H9 (cell line): ENCODE measurements around the gene LETMD1. TPM values are rescaled to one million over a fixed set of nuclear protein-coding genes. Genes with fewer than 3 reads are reported as not detected.

ENCODE experiments used
- DNase-seq: peaks from one replicate; pipeline ENCODE4 v3.0.0-alpha.2; 2017
- H2AFZ ChIP-seq: one replicate; pipeline ENCODE4 v1.6.1; 2013; ENCODE audit warnings: mild to moderate bottlenecking, low read length, control low read depth, moderate library complexity
- H2AK5ac ChIP-seq: 2 replicates; pipeline ENCODE4 v1.6.1; 2013; ENCODE audit warnings: low read length, control low read depth, mixed read lengths; ENCODE audit not compliant: insufficient read length
- H2BK120ac ChIP-seq: one replicate; pipeline ENCODE4 v1.6.1; 2013; ENCODE audit warnings: low read depth, mild to moderate bottlenecking, low read length, control low read depth, inconsistent platforms; ENCODE audit not compliant: poor library complexity, severe bottlenecking
- H2BK12ac ChIP-seq: 2 replicates; pipeline ENCODE4 v1.6.1; 2013; ENCODE audit warnings: low read length, control low read depth, mixed read lengths, low read depth; ENCODE audit not compliant: insufficient read length
- H2BK15ac ChIP-seq: 2 replicates; pipeline ENCODE4 v1.6.1; 2013; ENCODE audit warnings: low read depth, low read length, control low read depth
- H2BK20ac ChIP-seq: one replicate; pipeline ENCODE4 v1.6.1; 2013; ENCODE audit warnings: low read depth, mild to moderate bottlenecking, low read length, control low read depth, inconsistent platforms; ENCODE audit not compliant: poor library complexity, severe bottlenecking
- H2BK5ac ChIP-seq: 2 replicates; pipeline ENCODE4 v1.6.1; 2013; ENCODE audit warnings: low read length, control low read depth, mixed read lengths; ENCODE audit not compliant: insufficient read length
- H3K14ac ChIP-seq: 2 replicates; pipeline ENCODE4 v1.6.1; 2013; ENCODE audit warnings: low read length, control low read depth; ENCODE audit not compliant: insufficient read depth
- H3K18ac ChIP-seq: 2 replicates; pipeline ENCODE4 v1.6.1; 2013; ENCODE audit warnings: low read depth, mild to moderate bottlenecking, mixed read lengths, low read length, control low read depth; ENCODE audit not compliant: insufficient read length
- H3K23ac ChIP-seq: 2 replicates; pipeline ENCODE4 v1.6.1; 2013; ENCODE audit warnings: low read length, control low read depth, mixed read lengths, low read depth; ENCODE audit not compliant: insufficient read length
- H3K23me2 ChIP-seq: 2 replicates; pipeline ENCODE4 v1.6.1; 2013; ENCODE audit warnings: low read depth, mild to moderate bottlenecking, mixed read lengths, low read length, control low read depth; ENCODE audit not compliant: insufficient read length, poor library complexity, severe bottlenecking
- H3K27ac ChIP-seq: 2 replicates; pipeline ENCODE4 v1.5.1; 2013; ENCODE audit warnings: low read length, control low read depth, mixed read lengths, low read depth; ENCODE audit not compliant: insufficient read length
- H3K27me3 ChIP-seq: 2 replicates; pipeline ENCODE4 v1.6.1; 2013; ENCODE audit warnings: low read length, control low read depth, inconsistent platforms; ENCODE audit not compliant: insufficient read depth
- H3K4ac ChIP-seq: 2 replicates; pipeline ENCODE4 v1.6.1; 2013; ENCODE audit warnings: low read depth, mild to moderate bottlenecking, control low read depth, inconsistent platforms, low read length, moderate library complexity
- H3K4me1 ChIP-seq: 2 replicates; pipeline ENCODE4 v1.6.1; 2013; ENCODE audit warnings: low read length, control low read depth, inconsistent platforms; ENCODE audit not compliant: insufficient read depth
- H3K4me2 ChIP-seq: 2 replicates; pipeline ENCODE4 v1.6.1; 2013; ENCODE audit warnings: low read length, control low read depth, mixed read lengths; ENCODE audit not compliant: insufficient read length, insufficient read depth
- H3K56ac ChIP-seq: 2 replicates; pipeline ENCODE4 v1.6.1; 2013; ENCODE audit warnings: low read depth, mild to moderate bottlenecking, mixed read lengths, low read length, control low read depth; ENCODE audit not compliant: insufficient read length
- H3K79me1 ChIP-seq: 2 replicates; pipeline ENCODE4 v1.6.1; 2013; ENCODE audit warnings: low read depth, mild to moderate bottlenecking, moderate library complexity, low read length, control low read depth, inconsistent platforms; ENCODE audit not compliant: insufficient read depth, poor library complexity, severe bottlenecking
- H3K79me2 ChIP-seq: 2 replicates; pipeline ENCODE4 v1.6.1; 2013; ENCODE audit warnings: low read length, control low read depth, inconsistent platforms; ENCODE audit not compliant: insufficient read depth
- H3K9ac ChIP-seq: 2 replicates; pipeline ENCODE4 v1.6.1; 2013; ENCODE audit warnings: low read length, control low read depth, mixed read lengths; ENCODE audit not compliant: insufficient read length; ENCODE audit errors: extremely low read depth
- H3K9me3 ChIP-seq: one replicate; pipeline ENCODE4 v1.6.1; 2013; ENCODE audit warnings: low read depth, low read length, inconsistent platforms; ENCODE audit not compliant: control insufficient read depth
- H3T11ph ChIP-seq: one replicate; pipeline ENCODE4 v1.6.1; 2013; ENCODE audit warnings: mild to moderate bottlenecking, low read length, control low read depth, inconsistent platforms
- H4K20me1 ChIP-seq: one replicate; pipeline ENCODE4 v1.6.1; 2013; ENCODE audit not compliant: control insufficient read depth, insufficient read length, insufficient read depth
- H4K5ac ChIP-seq: 2 replicates; pipeline ENCODE4 v1.6.1; 2013; ENCODE audit warnings: low read depth, mild to moderate bottlenecking, mixed read lengths, low read length, control low read depth; ENCODE audit not compliant: insufficient read length
- H4K8ac ChIP-seq: replicated peaks from 2 replicates; pipeline ENCODE4 v1.6.1; 2013; ENCODE audit warnings: low read length, control low read depth, mixed read lengths, low read depth; ENCODE audit not compliant: insufficient read length
- H4K91ac ChIP-seq: 2 replicates; pipeline ENCODE4 v1.6.1; 2013; ENCODE audit warnings: low read depth, mild to moderate bottlenecking, moderate library complexity, mixed read lengths, low read length, control low read depth; ENCODE audit not compliant: insufficient read length
- H3K27ac Mint-ChIP-seq, 3 experiments: 2 replicates in 2 of 3; 3 replicates in 1 of 3; pipeline ENCODE4 v1.8.0; 2020 to 2021; ENCODE audit warnings: mixed read lengths in 3 of 3, mild to moderate bottlenecking in 1 of 3, moderate library complexity in 1 of 3
- H3K27me3 Mint-ChIP-seq: 2 replicates; pipeline ENCODE4 v1.8.0; 2021; ENCODE audit warnings: low read depth, mild to moderate bottlenecking, moderate library complexity, mixed read lengths
- H3K36me3 Mint-ChIP-seq, 3 experiments: 2 replicates in 2 of 3; 3 replicates in 1 of 3; pipeline ENCODE4 v1.8.0; 2020 to 2021; ENCODE audit warnings: low read depth in 3 of 3, mixed read lengths in 3 of 3; ENCODE audit not compliant: insufficient read depth in 1 of 3
- H3K4me1 Mint-ChIP-seq, 2 experiments: 2 replicates each; pipeline ENCODE4 v1.8.0; 2020; ENCODE audit warnings: mixed read lengths in 2 of 2
- H3K4me3 Mint-ChIP-seq, 2 experiments: 2 replicates in 1 of 2; 3 replicates in 1 of 2; pipeline ENCODE4 v1.8.0; 2020 to 2021; ENCODE audit warnings: mild to moderate bottlenecking in 2 of 2, mixed read lengths in 2 of 2, moderate library complexity in 1 of 2
- H3K9me3 Mint-ChIP-seq, 2 experiments: 2 replicates in 1 of 2; 3 replicates in 1 of 2; pipeline ENCODE4 v1.8.0; 2020; ENCODE audit warnings: mild to moderate bottlenecking in 2 of 2, mixed read lengths in 2 of 2, moderate library complexity in 1 of 2
- CTCF ChIP-seq: fragments of 200-600 bp; sonication (generic); conservative IDR thresholded peaks from 3 replicates; pipeline ENCODE4 v1.8.0; 2021; ENCODE audit warnings: antibody characterized with exemption, mild to moderate bottlenecking
- WGBS: extraction: QIAGEN DNeasy Blood & Tissue Kit; methylation state at CpG from one replicate; pipeline ENCODE4 v1.1.7; 2013; ENCODE audit warnings: missing lambda C conversion rate, low lambda C conversion rate, mixed read lengths; ENCODE audit not compliant: insufficient read length; ENCODE audit errors: extremely low coverage; 5-methylcytosine and 5-hydroxymethylcytosine counted together
- total RNA-seq: library from RNA; stranded (reverse); gene quantifications from 2 replicates; pipeline ENCODE4 v1.2.1, GENCODE V29; 2021

Gene LETMD1
- total RNA-seq, 1 experiment from 2014 or later: 34.9 TPM

GRCh38 chr12:51011955-51012354 lies 36.2 kb upstream of the LETMD1 start:
- H3K27ac Mint-ChIP-seq: peak overlapping the region in 1 of 3 experiments; percentile 44; a peak in 1 of 7 replicates

More at GRCh38 chr12:51011955-51012354, 36.2 kb upstream of the LETMD1 start:
- no peak overlapping the region for H2BK15ac ChIP-seq
- no peak for DNase-seq
- H4K91ac ChIP-seq: no peak overlapping the region
- no peaks in the 10 kb centered on the region for H3K9me3 ChIP-seq
- H3K4me1 ChIP-seq: no peaks in the 10 kb centered on the region
- H4K8ac ChIP-seq: no peak overlapping the region
- no peaks in the 10 kb centered on the region for H3K27me3 Mint-ChIP-seq
- H2AK5ac ChIP-seq: no peak overlapping the region
- H3K9me3 Mint-ChIP-seq: no peaks in the 10 kb centered on the region
- H3K4me3 Mint-ChIP-seq: no peak overlapping the region
- no peak for TF ChIP-seq CTCF
- H2BK20ac ChIP-seq: no peak overlapping the region
- H3K18ac ChIP-seq: no peak overlapping the region
- H3K79me1 ChIP-seq: peaks cover 8% of the 10 kb centered on the region
- no peak overlapping the region for H3K4me2 ChIP-seq
- no peak overlapping the region for H2AFZ ChIP-seq
- H3T11ph ChIP-seq: no peak overlapping the region
- H3K79me2 ChIP-seq: peaks cover 3% of the 10 kb centered on the region; the same call in 1 of the 2 replicates
- no peaks in the 10 kb centered on the region for H3K23me2 ChIP-seq
- H3K4me1 Mint-ChIP-seq: peaks cover 30 to 38% of the 10 kb centered on the region in 2 experiments
- no peaks in the 10 kb centered on the region for H3K27me3 ChIP-seq
- H3K23ac ChIP-seq: no peak overlapping the region
- H3K27ac ChIP-seq: no peak overlapping the region
- no peak overlapping the region for H3K14ac ChIP-seq
- no CpG with 5 or more reads among the region's 4 CpGs for WGBS
- no peak overlapping the region for H4K5ac ChIP-seq
- no peaks in the 10 kb centered on the region for H4K20me1 ChIP-seq
- no peak overlapping the region for H2BK12ac ChIP-seq
- H3K9ac ChIP-seq: no peak overlapping the region
- peaks cover 13 to 19% (median 16%) of the 10 kb centered on the region in 3 experiments for H3K36me3 Mint-ChIP-seq
- no peak overlapping the region for H2BK5ac ChIP-seq
- no peak overlapping the region for H3K56ac ChIP-seq
- H3K4ac ChIP-seq: no peak overlapping the region
- H2BK120ac ChIP-seq: no peak overlapping the region
